ENCODE measurements around the gene SNAPC4. TPM values are rescaled to one million over a fixed set of nuclear protein-coding genes. Genes with fewer than 3 reads are reported as not detected.

SNAPC4 gene
- total RNA-seq, 1 experiment from 2014 or later: 10.8 TPM

DNA sequence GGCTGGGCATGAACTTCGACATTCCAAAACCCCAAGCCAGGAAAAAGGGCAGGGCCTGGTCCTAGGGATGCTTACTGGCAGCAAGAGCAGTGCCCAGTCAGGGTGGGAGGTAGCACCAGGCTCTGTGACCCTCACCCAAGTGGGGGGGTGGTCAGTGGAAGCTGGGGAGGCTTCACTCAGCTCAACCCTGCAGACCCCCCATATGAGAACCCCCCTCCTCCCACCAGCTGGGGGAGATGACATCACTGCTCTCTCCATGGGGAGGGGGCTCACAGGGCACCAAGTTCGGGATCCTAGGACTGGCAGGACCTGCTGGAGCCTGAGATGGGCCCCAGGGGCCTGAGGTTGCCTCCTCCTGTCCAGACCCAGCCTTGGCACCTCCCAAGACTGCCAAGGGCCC lies 41.1 kb downstream of the SNAPC4 start:
- TF ChIP-seq, protein P1, sequence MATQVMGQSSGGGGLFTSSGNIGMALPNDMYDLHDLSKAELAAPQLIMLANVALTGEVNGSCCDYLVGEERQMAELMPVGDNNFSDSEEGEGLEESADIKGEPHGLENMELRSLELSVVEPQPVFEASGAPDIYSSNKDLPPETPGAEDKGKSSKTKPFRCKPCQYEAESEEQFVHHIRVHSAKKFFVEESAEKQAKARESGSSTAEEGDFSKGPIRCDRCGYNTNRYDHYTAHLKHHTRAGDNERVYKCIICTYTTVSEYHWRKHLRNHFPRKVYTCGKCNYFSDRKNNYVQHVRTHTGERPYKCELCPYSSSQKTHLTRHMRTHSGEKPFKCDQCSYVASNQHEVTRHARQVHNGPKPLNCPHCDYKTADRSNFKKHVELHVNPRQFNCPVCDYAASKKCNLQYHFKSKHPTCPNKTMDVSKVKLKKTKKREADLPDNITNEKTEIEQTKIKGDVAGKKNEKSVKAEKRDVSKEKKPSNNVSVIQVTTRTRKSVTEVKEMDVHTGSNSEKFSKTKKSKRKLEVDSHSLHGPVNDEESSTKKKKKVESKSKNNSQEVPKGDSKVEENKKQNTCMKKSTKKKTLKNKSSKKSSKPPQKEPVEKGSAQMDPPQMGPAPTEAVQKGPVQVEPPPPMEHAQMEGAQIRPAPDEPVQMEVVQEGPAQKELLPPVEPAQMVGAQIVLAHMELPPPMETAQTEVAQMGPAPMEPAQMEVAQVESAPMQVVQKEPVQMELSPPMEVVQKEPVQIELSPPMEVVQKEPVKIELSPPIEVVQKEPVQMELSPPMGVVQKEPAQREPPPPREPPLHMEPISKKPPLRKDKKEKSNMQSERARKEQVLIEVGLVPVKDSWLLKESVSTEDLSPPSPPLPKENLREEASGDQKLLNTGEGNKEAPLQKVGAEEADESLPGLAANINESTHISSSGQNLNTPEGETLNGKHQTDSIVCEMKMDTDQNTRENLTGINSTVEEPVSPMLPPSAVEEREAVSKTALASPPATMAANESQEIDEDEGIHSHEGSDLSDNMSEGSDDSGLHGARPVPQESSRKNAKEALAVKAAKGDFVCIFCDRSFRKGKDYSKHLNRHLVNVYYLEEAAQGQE (IDR thresholded peaks at IDR 0.05; ENCODE audit: insufficient read depth in 1 of 2, low read depth in 2 of 2, low read length in 1 of 2): no peak
- TF ChIP-seq POLR2AphosphoS5 (IDR thresholded peaks at IDR 0.05; ENCODE audit: low read depth, low read length): no peak
- no peak for TF ChIP-seq TCF7L2 (IDR thresholded peaks at IDR 0.05; ENCODE audit: low read depth, low read length)
- no peak for TF ChIP-seq SIN3A (IDR thresholded peaks at IDR 0.05; ENCODE audit: borderline replicate concordance, insufficient read depth, low read depth, low read length)
- TF ChIP-seq, protein P2, sequence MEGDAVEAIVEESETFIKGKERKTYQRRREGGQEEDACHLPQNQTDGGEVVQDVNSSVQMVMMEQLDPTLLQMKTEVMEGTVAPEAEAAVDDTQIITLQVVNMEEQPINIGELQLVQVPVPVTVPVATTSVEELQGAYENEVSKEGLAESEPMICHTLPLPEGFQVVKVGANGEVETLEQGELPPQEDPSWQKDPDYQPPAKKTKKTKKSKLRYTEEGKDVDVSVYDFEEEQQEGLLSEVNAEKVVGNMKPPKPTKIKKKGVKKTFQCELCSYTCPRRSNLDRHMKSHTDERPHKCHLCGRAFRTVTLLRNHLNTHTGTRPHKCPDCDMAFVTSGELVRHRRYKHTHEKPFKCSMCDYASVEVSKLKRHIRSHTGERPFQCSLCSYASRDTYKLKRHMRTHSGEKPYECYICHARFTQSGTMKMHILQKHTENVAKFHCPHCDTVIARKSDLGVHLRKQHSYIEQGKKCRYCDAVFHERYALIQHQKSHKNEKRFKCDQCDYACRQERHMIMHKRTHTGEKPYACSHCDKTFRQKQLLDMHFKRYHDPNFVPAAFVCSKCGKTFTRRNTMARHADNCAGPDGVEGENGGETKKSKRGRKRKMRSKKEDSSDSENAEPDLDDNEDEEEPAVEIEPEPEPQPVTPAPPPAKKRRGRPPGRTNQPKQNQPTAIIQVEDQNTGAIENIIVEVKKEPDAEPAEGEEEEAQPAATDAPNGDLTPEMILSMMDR (IDR thresholded peaks at IDR 0.05): no peak
- peaks cover 16% of the 10 kb centered on the region for H3K4me1 ChIP-seq (ENCODE audit: control insufficient read depth, insufficient read depth, low read length)
- CTCF ChIA-PET: no interaction called here

DNA sequence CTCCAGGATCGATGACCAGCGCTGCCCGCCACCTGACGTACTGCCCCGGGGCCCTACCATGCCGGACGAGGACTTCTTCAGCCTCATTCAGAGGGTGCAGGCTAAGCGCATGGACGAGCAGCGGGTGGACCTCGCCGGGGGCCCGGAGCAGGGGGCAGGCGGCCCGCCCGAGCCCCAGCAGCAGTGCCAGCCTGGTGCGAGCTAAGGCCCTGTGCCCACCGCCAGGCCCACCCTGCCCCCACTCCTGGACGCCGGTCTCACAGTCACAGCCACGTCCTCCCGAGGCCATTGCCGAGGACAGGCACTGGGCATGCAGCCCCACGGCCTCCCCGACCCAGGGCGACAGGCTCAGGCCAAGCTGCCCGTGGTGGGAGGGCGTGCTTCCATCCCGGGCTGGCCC lies 42.0 kb downstream of the SNAPC4 start:
- no peak overlapping the region for H3K4me3 ChIP-seq (ENCODE audit: low read depth in 2 of 2, low read length in 2 of 2)
- no TSS peak for BruUV-seq (replicated peaks)
- ChIA-PET POLR2A (no interaction called here), CTCF (no interaction called here)
- no peaks in the 10 kb centered on the region for H3K36me3 ChIP-seq (ENCODE audit: control insufficient read depth, insufficient read depth, low read length)
- H3K27ac ChIP-seq (ENCODE audit: low read length): no peak overlapping the region
- intact Hi-C loops (cut with micrococcal nuclease; ENCODE audit: unreplicated experiment): no loop called here
- H3K27me3 ChIP-seq (ENCODE audit: control insufficient read depth, insufficient read depth, low read length): no peaks in the 10 kb centered on the region
- H3K9me3 ChIP-seq (ENCODE audit: control insufficient read depth, insufficient read depth, low read depth, low read length): no peaks in the 10 kb centered on the region
- DNase-seq (ENCODE audit: low read depth, low spot score): no peak
- no peak for TF ChIP-seq TCF7L2 (IDR thresholded peaks at IDR 0.05; ENCODE audit: low read depth, low read length)
- no peak for TF ChIP-seq POLR2AphosphoS5 (IDR thresholded peaks at IDR 0.05; ENCODE audit: low read depth, low read length)
- TF ChIP-seq, protein P1 (IDR thresholded peaks at IDR 0.05; ENCODE audit: insufficient read depth in 1 of 2, low read depth in 2 of 2, low read length in 1 of 2): no peak
- no peak for TF ChIP-seq SIN3A (IDR thresholded peaks at IDR 0.05; ENCODE audit: borderline replicate concordance, insufficient read depth, low read depth, low read length)
- TF ChIP-seq, protein P2 (IDR thresholded peaks at IDR 0.05): no peak
- ATAC-seq: no peak
- in situ Hi-C loops (cut with HindIII; ENCODE audit: low pct_unique_long_range_greater_than_20kb, low sequenced_read_pairs): no loop called here
- H3K4me1 ChIP-seq (ENCODE audit: control insufficient read depth, insufficient read depth, low read length): peaks cover 16% of the 10 kb centered on the region

More for the DNA sequence above, 41.1 kb downstream of the SNAPC4 start:
- intact Hi-C loops (cut with micrococcal nuclease; ENCODE audit: unreplicated experiment) (no loop called here), in situ Hi-C loops (cut with HindIII; ENCODE audit: low pct_unique_long_range_greater_than_20kb, low sequenced_read_pairs) (no loop called here)
- H3K4me3 ChIP-seq (ENCODE audit: low read depth in 2 of 2, low read length in 2 of 2): no peak overlapping the region
- no peaks in the 10 kb centered on the region; the same call in 1 of the 2 replicates for H3K36me3 ChIP-seq (ENCODE audit: control insufficient read depth, insufficient read depth, low read length)
- DNase-seq (ENCODE audit: low read depth, low spot score) (no peak), ATAC-seq (no peak)
- no TSS peak for BruUV-seq (replicated peaks)
- no peaks in the 10 kb centered on the region for H3K9me3 ChIP-seq (ENCODE audit: control insufficient read depth, insufficient read depth, low read depth, low read length)
- no peaks in the 10 kb centered on the region for H3K27me3 ChIP-seq (ENCODE audit: control insufficient read depth, insufficient read depth, low read length)
- no peak overlapping the region for H3K27ac ChIP-seq (ENCODE audit: low read length)
- POLR2A ChIA-PET: no interaction called here
